22Rv1 (cell line): Measurements from ENCODE around the gene XPNPEP1.

Experiments used
- CTCF ChIP-seq: fragments of 450-650 bp; IDR thresholded peaks from 2 replicates; pipeline ENCODE4 v1.5.1; 2017; ENCODE audit warnings: mild to moderate bottlenecking
- ZFX ChIP-seq: fragments of 450-650 bp; IDR thresholded peaks from 2 replicates; pipeline ENCODE4 v1.6.1; 2017; ENCODE audit warnings: antibody characterized with exemption, borderline replicate concordance

- TF ChIP-seq CTCF = no peak
- no peak for TF ChIP-seq ZFX
Observed at GRCh38 chr10:109914966-109915365, 8.3 kb downstream of the XPNPEP1 start.
